Choroid plexus epithelial cell (primary cell): ENCODE data around the gene CHST3.

ENCODE experiments used
- DNase-seq: peaks from one replicate; pipeline ENCODE4 v3.0.0-alpha.2; 2010; ENCODE audit warnings: low read depth
- H3K4me3 ChIP-seq: 2 replicates; pipeline ENCODE4 v1.5.1; 2011; ENCODE audit warnings: low read depth, mild to moderate bottlenecking, control low read depth, low read length, moderate library complexity
- TF ChIP-seq, protein P1 (sequence below): conservative IDR thresholded peaks from 2 replicates; pipeline ENCODE4 v1.5.1; 2011; ENCODE audit warnings: low read depth, mild to moderate bottlenecking, control low read depth, inconsistent platforms, low read length, moderate library complexity

CHST3 gene

DNA sequence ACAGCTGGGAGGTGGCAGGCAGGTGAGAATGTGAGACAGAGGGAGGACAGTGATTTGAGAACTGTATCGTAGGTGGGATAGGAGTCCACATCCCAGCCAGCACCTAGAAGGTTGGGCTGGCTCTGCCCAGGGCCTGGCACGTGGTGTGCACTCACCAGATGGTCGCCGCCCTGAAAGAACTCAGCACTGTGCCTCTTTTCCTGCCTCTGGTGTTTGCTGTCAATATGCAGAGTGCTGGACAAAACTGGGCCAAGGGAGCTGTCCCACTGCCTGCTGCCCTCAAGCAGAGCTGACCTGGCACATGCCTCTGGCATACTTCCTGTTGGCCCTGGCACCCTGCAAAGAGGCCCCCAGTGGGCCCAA lies 36.8 kb downstream of the CHST3 start:
- no peak for DNase-seq
- H3K4me3 ChIP-seq: no peak overlapping the region
- TF ChIP-seq, protein P1, sequence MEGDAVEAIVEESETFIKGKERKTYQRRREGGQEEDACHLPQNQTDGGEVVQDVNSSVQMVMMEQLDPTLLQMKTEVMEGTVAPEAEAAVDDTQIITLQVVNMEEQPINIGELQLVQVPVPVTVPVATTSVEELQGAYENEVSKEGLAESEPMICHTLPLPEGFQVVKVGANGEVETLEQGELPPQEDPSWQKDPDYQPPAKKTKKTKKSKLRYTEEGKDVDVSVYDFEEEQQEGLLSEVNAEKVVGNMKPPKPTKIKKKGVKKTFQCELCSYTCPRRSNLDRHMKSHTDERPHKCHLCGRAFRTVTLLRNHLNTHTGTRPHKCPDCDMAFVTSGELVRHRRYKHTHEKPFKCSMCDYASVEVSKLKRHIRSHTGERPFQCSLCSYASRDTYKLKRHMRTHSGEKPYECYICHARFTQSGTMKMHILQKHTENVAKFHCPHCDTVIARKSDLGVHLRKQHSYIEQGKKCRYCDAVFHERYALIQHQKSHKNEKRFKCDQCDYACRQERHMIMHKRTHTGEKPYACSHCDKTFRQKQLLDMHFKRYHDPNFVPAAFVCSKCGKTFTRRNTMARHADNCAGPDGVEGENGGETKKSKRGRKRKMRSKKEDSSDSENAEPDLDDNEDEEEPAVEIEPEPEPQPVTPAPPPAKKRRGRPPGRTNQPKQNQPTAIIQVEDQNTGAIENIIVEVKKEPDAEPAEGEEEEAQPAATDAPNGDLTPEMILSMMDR: no peak

DNA sequence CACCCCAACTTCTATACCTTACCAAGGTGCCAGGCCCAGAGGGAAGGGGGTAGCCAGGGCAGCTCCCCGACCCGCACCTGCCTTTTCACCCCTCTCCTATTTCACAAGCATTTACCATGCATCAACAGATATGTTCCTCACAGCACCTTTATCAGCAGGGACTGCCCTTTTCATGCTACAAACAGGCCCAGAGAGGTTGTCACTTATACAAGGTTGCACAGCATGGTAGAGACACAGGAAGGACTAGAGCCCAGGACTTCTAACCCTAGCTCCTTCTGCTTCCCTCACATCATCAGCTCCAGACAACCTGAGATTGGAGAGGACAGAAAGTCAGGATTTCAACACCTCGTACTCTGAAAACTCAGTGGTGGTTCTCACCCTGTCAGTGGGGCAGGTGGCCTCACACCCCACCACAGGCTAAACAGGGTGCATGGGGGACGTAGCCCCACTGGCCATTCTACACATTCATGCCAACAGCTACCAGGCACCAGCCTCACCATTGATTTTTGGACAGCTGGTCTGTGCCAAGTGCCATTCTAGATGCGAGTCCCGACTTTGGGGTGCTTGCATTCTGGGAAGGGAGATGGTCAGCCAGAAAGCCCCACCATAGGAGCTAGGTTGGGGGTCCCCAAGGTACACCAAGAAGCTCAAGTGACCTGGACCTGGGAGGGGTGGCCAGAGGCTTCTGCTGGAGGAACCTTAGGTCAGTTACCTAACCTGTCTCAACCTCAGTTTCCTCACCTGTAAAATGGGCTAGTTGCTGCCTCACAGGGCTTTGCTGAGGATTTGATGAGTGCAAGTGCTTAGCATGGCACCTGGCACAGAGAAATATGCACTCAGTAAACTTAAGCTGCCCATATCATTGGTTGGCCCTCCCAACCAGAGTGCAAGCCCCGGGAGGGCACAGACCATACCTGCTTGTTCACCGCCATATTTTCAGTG lies 38.4 kb downstream of the CHST3 start:
- DNase-seq: no peak
- no peak overlapping the region for H3K4me3 ChIP-seq
- TF ChIP-seq, protein P1: no peak

DNA sequence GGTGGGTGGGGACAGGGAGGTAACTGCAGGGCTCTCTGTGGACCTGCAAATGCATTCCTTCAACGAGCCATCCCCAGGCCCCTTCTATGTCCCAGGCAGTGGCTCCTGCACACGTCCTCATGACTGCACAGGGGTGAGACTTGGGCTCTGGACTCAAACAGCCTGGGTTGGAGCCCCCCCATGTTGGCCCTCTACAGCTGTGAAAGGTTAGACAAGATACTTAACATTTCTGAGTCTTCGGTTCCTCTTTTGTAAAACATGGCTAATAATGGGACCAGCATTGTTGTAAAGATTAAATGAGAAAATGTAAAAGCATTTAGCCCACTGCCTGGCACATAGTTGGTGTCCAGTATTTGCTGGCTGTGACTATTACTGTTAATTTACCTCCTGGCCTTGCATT lies 41.8 kb downstream of the CHST3 start:
- TF ChIP-seq, protein P1: no peak
- H3K4me3 ChIP-seq: no peak overlapping the region
- no peak for DNase-seq

DNA sequence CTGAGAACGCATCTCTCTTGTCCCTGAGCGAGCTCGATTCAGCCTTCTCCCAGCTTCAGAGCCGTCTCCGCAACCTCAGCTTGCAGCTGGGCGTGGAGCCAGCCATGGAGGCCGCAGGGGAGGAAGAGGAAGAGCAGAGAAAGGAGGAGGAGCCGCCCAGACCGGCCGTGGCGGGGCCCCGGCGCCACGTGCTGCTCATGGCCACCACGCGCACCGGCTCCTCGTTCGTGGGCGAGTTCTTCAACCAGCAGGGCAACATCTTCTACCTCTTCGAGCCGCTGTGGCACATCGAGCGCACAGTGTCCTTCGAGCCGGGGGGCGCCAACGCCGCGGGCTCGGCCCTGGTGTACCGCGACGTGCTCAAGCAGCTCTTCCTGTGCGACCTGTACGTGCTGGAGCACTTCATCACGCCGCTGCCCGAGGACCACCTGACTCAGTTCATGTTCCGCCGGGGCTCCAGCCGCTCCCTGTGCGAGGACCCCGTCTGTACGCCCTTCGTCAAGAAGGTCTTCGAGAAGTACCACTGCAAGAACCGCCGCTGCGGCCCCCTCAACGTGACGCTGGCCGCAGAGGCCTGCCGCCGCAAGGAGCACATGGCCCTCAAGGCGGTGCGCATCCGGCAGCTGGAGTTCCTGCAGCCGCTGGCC lies 43.2 kb downstream of the CHST3 start:
- no peak overlapping the region for H3K4me3 ChIP-seq
- TF ChIP-seq, protein P1: no peak
- no peak for DNase-seq

DNA sequence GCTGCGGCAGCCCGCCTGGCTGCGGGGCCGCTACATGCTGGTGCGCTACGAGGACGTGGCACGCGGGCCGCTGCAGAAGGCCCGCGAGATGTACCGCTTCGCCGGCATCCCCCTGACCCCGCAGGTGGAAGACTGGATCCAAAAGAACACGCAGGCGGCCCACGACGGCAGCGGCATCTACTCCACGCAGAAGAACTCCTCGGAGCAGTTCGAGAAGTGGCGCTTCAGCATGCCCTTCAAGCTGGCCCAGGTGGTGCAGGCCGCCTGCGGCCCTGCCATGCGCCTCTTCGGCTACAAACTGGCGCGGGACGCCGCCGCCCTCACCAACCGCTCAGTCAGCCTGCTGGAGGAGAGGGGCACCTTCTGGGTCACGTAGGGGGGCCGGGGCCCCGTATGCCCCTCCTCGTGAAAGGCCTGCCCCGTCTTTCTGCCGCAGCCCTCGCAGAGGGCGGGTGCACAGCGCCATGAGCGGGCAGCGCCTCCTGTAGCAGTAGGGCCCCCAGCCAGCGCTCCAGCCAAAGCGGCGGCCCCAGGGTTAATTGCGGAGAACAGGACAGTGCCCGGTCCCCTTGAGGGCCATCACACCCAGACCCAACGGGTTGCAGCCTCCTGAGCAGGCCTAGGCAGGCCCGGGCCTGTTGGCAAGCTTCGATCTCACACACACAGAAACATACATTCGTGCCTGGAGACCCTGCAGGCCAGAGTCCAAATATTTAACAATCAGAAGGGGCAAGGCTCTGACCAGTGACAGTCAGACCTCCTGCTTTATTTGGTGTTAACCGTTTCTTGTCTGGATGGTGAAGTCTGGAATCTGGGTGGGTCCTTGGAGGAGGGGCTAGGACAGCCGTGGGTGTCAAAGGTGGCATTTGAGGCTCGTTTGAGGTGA lies 44.1 kb downstream of the CHST3 start:
- DNase-seq: no peak
- TF ChIP-seq, protein P1: no peak
- H3K4me3 ChIP-seq: no peak overlapping the region

DNA sequence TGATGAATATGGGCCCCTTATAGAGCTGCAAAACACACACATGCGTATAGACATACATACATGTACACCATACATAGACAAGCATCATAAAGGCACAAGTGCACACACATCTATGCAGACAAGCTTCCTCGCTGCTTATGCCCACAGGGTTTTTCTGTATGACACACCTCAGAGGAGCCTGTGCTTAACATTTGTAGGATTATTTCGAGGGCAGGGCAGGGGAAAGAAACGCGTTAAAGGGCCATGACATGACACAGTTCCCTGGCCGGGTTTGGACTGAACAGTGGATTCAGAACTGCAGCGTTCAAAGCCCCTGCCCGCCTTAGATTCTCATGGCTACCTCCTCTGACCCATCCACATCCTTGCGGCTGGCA lies 44.8 kb downstream of the CHST3 start:
- no peak overlapping the region for H3K4me3 ChIP-seq
- no peak for DNase-seq
- TF ChIP-seq, protein P1: no peak
